NCI-H345 treated with DMSO at 0.1 percent for 48 hours (cell line): ENCODE data around the gene CBLC.
A peak's percentile ranks its signal among the peaks of the same experiment; 100 is the strongest.
"Not testable (repeated sequence)": the region's sequence is repeated elsewhere in the genome, so short reads cannot be mapped to it uniquely, and the experiment has no call there.

Source experiments
- DNase-seq: peaks from one replicate; lab custom pipeline; 2025; ENCODE audit not compliant: unreplicated experiment; lab: John Stamatoyannopoulos, UW

The CBLC gene

DNA sequence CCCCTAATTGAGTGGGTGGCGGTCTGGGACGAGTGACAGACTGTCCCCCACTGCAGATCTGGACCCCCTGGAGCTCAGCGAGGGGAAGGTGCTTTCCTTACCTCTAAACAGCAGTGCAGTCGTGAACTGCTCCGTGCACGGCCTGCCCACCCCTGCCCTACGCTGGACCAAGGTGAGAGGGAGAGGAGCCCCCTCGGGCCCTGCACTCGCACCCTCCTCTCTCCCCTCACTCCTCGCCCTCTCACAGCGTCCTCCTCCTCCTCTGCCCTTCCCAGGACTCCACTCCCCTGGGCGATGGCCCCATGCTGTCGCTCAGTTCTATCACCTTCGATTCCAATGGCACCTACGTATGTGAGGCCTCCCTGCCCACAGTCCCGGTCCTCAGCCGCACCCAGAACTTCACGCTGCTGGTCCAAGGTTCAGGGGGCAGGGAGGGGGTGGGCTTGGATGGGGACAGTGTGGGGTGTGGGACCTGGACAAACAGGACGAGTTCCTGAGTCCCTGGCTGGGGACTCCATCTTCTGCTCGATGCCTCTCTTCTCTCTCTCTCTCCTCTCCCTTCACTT lies 40.9 kb downstream of the CBLC start:
- no peak for DNase-seq

DNA sequence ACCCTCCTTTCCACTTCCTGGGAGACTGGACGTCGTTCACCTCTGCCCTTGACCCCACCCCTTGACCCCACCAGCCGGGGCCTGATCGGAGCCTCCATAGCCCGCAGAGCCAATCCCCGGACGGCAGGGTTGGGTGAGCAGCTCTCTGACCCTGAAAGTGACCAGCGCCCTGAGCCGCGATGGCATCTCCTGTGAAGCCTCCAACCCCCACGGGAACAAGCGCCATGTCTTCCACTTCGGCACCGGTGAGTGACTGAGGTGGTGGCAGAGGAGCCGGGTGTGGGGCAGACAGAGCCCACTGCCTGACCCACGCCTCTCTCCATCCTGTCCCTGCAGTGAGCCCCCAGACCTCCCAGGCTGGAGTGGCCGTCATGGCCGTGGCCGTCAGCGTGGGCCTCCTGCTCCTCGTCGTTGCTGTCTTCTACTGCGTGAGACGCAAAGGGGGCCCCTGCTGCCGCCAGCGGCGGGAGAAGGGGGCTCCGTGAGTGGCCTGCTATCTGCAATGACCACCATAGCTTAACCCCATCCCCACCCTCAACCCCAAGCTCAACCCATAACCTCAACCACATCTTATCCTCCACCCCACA lies 41.6 kb downstream of the CBLC start:
- DNase-seq: no peak

DNA sequence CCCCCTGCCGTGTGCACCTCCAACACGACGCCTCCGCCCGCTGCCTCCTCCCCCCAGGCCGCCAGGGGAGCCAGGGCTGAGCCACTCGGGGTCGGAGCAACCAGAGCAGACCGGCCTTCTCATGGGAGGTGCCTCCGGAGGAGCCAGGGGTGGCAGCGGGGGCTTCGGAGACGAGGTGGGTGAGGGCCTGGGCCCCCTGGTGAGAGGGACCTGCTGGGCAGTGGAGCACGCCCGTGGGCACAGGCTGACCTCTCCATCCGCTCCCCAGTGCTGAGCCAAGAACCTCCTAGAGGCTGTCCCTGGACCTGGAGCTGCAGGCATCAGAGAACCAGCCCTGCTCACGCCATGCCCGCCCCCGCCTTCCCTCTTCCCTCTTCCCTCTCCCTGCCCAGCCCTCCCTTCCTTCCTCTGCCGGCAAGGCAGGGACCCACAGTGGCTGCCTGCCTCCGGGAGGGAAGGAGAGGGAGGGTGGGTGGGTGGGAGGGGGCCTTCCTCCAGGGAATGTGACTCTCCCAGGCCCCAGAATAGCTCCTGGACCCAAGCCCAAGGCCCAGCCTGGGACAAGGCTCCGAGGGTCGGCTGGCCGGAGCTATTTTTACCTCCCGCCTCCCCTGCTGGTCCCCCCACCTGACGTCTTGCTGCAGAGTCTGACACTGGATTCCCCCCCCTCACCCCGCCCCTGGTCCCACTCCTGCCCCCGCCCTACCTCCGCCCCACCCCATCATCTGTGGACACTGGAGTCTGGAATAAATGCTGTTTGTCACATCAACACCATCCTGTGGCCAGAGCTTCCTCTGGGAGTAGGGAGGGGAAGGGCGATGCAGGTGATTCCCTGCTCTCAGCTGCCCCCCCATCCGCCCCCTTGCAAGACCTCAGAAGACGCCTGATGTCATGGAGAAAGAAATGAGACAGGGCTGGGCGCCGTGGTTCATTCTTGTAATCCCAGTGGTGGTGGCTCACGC lies 43.2 kb downstream of the CBLC start:
- DNase-seq: no peak

GRCh38 chr19:44822177-44822576 lies 44.5 kb downstream of the CBLC start:
- DNase-seq: no peak

- DNase-seq: no peak
Measured at GRCh38 chr19:44822670-44823372, 45.1 kb downstream of the CBLC start.

DNA sequence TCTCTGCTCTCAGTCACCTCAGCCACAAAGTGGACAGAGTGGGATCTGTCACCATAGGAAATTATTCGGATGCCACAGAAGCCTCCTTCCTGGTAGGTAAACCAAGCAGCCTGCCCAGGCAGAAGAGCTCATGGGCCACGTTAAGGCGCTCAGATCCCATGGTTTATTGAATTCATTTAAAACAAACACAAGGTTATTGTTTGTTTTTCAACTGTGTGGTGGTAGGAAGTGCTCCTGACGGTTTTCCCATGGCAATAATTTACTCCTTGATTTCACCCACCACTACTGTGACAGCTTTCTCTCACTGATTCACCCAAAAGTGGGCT lies 45.6 kb downstream of the CBLC start:
- DNase-seq: no peak

DNA sequence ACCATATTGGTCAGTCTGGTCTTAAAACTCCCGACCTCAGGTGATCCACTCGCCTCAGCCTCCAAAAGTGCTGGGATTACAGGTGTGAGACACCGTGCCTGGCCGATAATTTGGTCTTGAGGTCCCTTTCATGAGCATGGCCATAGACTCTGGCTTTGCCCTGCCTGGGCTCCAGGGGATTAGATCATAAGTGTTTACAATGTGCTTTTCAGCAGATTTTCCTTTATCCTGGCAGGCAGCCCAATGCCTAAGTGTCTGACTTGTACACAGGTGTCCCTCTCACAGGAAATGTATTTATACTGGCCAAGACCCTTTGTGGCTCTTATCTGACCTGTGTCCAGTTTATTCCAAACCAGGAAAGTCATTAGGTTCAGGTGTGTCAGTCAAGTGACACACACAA lies 47.1 kb downstream of the CBLC start:
- DNase-seq: peak; percentile 13

GRCh38 chr19:44832875-44833274 lies 55.2 kb downstream of the CBLC start:
- DNase-seq: not testable (repeated sequence)

- not testable (repeated sequence) for DNase-seq
Measured at GRCh38 chr19:44834399-44834798, 56.7 kb downstream of the CBLC start.

DNA sequence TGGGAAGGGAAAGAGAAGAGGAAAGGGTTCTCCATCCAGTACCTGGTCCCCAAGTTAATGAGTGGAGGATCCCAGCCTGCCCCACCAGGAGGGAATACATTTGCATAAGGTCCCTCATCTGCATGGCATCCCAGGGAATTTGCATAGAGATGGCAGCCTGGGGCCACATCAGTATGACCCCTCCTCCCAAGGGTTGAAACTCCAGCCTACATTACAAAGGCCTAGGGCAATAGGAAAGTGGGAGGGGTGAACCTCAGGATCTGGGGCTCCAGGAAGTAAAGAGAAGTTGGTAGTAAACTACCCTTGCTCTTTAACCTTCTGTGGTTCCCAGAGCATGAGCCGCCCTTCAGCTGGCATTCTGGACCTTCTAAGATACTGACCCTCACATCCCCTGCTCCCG lies 61.6 kb downstream of the CBLC start:
- no peak for DNase-seq

DNA sequence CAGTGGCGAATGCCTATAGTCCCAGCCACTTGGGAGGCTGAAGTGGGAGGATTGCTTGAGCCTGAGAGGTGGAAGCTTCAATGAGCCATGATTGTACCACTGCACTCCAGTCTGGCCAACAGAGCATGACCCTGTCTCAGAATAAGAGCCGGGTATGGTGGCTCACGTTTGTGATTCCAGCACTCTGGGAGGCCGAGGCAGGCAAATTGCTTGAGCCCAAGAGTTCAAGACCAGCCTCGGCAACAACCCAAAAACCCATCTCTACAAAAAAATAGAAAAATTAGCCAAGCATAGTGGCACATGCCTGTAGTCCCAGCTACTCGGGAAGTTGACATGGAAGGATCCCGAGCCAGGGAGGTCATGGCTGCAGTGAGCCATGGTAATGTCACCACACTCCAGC lies 63.1 kb downstream of the CBLC start:
- no peak for DNase-seq

GRCh38 chr19:44841231-44841630 lies 63.5 kb downstream of the CBLC start:
- no peak for DNase-seq

DNA sequence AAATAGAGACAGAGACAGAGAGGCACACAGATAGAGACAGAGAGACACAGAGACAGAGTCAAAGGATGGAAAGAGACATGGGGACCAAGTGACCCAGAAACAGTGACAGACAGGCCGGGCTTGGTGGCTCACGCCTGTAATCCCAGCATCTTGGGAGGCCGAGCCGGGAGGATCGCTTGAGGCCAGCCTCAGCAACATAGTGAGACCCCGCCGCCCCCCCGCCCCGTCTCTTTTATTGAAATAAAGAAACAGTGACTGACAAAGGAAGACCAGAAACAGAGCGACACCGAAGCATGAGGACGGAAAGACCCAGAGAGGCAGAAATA lies 67.6 kb downstream of the CBLC start:
- no peak for DNase-seq

GRCh38 chr19:44845612-44846454 lies 68.1 kb downstream of the CBLC start, which contains the start of gene NECTIN2:
Gene NECTIN2, plus strand, starts transcription at chr19:44846297. Its CDS starts 229 bp downstream, at chr19:44846526.
- peak; percentile 78 for DNase-seq

DNA sequence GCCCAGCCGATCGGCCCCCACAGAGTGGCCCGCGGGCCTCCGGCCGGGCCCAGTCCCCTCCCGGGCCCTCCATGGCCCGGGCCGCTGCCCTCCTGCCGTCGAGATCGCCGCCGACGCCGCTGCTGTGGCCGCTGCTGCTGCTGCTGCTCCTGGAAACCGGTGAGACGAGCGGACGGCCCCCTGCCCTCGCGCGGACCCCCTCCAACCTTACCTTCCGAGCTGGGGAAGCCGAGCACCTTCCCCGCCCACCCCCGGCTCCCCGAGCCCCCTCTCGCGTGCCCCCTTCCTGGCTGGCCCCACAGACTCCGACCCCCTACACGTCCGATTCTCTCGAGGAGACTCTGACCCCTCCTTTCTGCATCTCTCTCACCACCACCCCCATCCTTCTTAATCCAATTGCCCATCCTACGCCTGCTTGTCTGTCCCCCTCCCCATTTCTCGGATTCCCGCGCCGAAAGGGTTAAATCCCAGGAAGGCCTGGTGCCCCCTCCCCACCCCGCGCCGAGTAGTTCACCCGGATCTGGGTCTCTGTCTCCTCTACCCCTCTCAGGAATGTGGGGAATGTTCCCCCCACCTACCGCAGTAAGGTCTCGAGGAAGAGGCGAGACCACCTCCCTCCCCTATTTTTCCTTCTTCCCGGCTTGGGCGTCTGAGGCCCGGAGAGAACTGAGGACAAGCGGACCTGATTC lies 68.9 kb downstream of the CBLC start:
- no peak for DNase-seq

DNA sequence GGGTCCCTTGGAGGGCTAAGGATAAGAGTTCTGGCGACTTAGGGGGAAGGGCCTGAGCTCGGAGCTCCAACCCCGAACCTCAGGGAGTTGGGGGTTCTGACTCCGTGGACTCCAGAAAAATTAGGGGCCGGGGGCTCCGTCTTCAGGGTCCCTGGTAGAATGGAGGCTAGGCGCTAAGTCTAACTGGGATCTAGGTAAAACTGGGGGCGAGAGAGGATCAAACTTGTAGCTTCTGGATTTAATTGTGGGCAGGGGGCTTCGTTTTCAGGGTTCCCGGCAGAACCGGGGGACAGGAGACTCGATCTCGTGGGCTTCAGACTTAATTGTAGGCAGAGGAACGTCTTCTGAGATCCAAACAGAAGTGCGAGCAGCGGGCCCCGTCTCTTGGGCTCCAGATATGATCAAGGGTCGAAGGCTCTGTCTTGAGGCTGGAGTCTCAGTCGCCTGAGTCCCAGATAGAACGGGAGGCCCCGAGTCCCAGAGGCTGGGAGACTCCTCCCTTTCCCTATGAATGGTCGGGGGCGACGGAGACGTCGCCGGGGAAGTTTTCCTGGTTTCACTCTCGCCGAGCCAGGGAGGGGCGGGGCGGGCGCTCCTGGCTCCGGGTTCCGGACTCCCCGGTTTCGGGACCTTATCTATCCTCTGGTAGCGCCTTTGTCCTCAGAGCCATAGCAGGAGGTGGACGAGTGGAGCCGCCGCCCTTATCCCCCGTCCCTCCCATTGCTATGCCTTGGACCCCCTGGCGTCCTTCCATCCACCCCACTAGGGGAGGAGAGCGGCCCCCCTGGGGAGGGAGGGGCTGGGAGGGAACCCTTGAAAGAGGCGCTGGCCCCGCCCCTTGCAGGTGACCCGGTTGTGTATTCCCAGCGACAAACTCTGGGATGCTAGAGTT lies 69.7 kb downstream of the CBLC start:
- DNase-seq: no peak

GRCh38 chr19:44848036-44848811 lies 70.5 kb downstream of the CBLC start:
- no peak for DNase-seq

- DNase-seq: no peak
Measured at GRCh38 chr19:44848812-44849447, 71.2 kb downstream of the CBLC start.
